Stimulated activated CD4-positive, alpha-beta T cell treated with anti-CD3 and anti-CD28 coated beads, Interleukin-1b, Interleukin-23, amount 100 ng/mL, for 4 hours (primary cell): Measurements from ENCODE around the gene SSBP3.
A peak's percentile ranks its signal among the peaks of the same experiment; 100 is the strongest.
"Not testable (repeated sequence)": the region's sequence is repeated elsewhere in the genome, so short reads cannot be mapped to it uniquely, and the experiment has no call there.

Experiments
- DNase-seq, 2 donors: peaks; one replicate each; pipeline ENCODE4 v3.0.0-alpha.2; 2020; ENCODE audit warnings: low read depth in 2 of 2

SSBP3 gene

DNA sequence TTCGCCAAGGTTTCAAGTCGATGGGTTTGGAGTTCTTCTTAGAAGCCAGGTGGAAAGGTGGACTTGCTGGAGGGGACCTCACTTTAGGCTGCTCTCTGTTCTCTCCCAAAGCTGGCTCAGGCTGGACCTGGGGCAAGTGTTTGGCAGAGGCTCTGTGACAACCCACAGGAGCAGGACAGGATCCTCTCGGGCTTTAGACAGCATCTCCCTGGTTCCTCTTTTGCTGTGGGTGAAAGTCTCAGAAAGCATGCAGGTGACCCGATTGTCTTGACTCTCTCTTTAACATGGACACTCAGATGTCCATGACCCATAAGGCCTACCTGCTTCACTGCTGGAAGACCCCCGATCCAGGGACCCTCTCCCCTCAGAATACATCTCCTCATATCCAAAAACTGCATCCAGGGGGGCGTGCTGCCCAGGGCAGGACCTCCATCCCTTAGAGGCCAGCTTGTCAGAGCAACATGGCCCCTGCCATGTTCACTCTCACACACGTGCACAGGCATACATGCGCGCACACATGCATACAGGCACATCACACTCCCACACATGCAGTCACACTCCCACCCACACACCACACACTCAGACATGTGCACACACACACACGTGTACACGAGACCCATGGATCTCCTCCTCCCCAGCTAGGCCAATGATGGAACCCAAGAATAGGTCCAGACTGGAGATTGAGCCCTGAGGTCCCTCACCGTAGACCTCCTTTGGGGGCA, 184.9 kb downstream of the SSBP3 start:
- no peak for DNase-seq

DNA sequence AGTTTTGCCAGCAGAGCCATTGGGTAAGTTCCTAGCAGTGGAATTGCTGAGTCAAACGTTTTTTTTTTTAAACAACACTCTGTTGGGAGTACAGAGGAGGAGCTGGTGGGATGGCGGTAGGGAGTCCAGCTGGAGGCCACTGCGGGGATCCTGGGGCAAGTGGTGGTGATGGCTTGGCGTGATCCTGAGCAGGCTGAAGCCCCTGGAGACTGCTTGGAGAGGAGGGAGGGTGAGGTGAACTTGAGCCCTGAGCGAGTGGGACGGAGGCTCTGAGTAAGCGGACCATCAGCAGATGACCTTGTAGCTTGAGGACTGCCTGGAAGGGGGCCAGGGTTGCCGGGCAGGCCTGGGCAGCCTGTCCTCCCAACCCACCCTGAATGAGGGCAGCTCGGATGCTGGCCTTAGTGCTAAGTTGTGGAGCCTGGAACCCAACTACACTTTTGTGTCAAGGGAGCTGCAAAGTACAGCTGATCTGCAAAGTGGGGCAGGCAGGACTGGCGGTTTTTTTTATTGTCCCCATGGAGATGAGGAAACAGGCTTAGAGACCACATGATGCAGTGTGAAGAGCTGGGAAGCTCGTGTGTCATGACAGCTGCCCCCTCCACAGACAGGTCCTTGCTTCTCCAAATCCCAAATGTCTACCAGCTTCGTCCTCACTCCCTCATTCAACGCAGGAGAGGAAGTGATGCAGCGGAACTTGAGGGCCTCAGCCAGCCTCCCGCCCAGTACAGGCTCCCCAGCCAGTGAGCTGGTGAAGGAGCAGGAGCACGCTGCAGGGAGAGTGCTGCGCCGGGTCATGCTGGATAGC, 186.0 kb downstream of the SSBP3 start:
- DNase-seq, result no peak

DNA sequence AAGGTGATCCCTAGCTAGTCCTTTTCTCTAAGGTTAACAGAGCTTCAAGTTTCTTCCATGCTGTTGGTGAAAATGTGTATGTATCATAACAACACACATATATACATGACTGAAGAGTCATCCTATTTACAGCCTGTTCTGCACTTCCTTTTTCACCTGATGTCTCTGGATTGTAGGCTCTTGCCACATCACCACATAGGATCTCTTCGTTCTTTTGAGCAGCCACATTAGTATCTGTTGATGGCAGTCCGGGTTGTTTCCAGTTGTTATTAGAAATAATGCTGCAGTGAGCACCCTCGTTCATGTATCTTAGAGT, 186.5 kb downstream of the SSBP3 start:
- DNase-seq, result no peak

DNA sequence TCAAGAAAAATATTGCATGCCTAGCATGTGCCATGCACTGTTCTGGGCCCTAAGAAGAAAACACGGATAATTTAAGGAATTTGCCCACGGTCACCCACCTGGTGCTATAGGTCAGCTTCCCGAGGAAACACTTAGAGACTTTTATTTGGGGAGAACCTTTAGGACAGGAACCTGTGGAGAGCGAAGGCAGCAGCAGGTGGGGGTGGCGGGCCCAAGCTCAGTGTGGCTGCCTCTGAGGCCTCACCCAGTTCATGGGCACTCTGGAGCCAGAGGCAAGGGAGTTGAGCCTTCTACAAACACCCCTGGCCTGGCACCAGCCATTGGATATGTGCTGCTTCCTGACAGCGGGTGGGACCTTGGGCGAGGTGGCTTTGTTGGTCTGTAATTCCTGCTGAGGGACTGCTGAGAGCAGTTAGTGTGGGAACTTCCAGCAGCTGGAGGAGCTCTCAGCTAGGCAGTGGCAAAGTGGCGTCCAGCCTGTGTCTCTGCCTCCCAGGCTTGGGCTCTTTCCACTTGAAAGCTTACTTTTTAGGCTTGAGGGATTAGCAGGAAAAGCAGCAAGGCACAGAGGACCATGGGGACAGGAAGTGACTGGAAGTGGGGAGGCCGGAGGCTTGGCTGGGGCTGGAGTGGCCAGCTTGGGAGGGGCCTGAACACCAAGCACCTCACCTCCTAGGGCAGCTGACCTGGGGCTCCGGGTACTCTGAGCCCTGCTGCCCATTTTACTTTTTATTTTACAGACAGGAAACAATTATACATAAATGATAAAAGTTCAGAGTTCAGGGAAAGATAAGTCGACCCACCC, 187.1 kb downstream of the SSBP3 start:
- no peak for DNase-seq

DNA sequence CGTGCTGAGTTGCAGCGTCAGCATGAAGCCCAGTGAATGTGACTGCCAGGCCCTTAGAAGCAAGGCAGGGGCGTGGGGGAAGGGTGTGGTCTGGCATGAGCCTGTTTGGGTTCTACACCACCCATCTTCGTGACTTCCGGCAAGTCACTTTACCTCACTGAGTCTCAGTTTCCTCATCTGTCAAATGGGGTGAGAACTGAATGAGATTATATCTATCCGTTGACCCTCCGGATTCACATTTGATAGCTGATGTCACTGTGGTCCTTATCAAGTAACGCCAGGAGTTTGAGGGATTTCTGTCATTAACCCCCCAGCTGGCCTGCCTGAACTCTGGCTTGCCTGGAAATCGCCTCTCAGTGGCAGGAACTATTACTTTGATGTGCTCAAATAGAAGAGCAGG, 190.7 kb downstream of the SSBP3 start:
- no peak for DNase-seq

DNA sequence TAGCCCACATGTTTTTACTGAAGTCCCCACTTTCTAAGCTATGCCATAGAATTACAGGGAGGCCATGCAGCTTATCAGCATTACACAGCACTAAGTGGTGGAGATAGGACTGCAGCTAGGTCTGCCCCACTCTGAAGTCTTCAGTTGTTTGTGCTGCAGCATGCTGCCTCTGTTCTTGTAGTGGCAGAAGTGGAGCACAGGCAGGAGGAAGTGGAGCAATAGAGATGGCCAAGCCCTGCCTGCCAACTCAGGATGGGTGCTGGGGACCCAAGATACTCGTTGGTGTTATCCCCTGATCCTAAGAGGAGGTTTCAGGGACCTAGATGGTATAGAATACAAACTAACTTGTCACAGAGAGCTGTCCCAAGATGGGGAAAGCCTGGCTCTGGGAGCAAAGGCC, 193.3 kb downstream of the SSBP3 start:
- no peak for DNase-seq

DNA sequence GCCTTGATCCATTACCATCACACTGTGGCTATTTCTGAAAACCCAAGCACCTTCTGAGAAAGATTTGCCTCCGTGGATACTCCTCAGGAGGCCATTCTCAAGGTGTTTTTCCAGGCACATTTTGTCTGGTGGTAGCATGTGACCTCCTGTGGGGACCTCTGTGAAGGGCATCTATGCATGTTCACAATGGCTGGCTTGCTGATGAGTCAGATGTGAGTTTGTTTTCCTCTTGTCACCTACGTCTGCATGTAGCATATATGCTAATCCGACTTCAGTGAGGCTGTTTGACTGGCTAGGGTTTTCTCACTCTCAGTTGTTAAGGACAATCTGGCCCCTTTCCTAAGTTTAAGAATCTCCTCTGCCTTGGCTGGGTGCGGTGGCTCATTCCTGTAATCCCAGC, 198.3 kb downstream of the SSBP3 start:
- not testable (repeated sequence) for DNase-seq

DNA sequence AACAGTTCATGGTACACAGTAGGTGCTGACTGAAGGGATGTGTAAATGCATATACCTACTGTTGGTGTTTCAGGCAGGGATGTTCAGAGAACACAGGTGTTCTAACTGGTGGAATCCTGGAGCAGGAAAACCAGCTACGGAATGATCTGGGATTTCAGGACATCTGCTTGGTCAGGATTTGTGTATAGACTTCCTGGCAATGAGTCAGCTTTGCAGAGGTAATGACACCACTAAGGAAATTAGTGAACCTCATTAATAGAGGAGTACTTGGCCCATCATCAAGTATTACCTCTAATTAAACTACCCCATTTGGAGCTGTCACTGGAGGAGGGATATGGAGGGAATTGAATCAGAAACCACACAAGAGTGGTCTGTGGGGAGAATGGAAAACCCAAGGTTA, 198.9 kb downstream of the SSBP3 start:
- DNase-seq, result no peak

DNA sequence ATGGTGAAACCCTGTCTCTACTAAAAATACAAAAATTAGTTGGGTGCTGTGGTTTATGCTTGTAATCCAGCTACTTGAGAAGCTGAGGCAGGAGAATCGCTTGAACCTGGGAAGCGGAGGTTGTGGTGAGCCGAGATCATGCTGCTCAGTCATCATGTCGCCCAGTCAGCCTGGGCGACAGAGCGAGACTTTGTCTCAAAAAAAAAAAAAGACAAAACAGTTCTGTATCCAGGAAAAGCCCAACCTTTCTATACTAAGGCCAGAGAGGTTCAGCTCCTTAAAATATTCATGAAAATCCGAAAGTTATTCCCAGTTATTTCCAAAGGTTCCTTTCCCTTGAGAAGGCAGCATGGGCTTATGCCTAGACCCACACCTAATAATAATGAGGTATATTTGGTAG, 202.0 kb downstream of the SSBP3 start:
- no peak for DNase-seq

DNA sequence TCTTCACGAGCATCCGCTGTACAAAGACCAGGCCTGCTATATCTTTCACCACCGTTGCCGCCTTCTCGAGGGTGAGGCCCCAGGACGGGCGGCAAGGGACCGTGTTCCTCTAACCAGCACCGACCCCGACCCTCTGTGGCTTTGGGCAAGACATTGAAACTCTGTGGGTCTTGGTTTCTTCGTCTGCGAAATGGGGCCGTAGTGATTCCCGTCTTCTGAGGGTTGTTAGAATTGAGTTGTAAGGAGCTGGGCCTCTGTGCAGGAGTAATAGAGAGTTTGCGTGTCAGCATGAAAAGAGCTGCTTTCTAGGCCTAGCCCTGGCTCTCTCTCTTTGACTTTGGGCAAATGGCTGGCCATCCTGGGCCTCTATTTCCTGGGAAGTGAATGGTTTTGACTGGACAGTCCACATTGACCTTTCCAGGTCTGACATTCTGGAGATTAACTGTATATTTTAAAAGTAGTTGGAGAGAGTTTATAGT, 205.6 kb downstream of the SSBP3 start:
- DNase-seq, result no peak

DNA sequence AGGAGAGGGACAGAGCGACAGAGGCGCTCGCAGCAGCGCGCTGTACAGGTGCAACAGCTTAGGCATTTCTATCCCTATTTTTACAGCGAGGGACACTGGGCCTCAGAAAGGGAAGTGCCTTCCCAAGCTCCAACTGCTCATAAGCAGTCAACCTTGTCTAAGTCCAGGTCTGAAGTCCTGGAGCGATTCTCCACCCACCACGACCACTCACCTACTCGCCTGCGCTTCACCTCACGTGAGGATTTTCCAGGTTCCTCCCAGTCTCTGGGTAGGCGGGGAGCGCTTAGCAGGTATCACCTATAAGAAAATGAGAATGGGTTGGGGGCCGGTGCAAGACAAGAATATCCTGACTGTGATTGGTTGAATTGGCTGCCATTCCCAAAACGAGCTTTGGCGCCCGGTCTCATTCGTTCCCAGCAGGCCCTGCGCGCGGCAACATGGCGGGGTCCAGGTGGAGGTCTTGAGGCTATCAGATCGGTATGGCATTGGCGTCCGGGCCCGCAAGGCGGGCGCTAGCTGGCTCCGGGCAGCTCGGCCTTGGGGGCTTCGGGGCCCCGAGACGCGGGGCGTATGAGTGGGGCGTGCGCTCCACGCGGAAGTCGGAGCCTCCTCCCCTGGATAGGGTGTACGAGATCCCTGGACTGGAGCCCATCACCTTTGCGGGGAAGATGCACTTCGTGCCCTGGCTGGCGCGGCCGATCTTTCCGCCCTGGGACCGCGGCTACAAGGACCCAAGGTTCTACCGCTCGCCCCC, 206.3 kb downstream of the SSBP3 start, which contains the start of the genes CYB5RL and MRPL37:
Gene CYB5RL (minus strand): TSS at position 266 of the 754 bp plus-strand sequence. CDS start 4,414 bp downstream, outside the sequence.
Gene MRPL37 (plus strand): TSS at position 403 of the 754 bp plus-strand sequence. CDS start 77 bp downstream, at position 480.
- peak; percentile 75 to 86 for DNase-seq

DNA sequence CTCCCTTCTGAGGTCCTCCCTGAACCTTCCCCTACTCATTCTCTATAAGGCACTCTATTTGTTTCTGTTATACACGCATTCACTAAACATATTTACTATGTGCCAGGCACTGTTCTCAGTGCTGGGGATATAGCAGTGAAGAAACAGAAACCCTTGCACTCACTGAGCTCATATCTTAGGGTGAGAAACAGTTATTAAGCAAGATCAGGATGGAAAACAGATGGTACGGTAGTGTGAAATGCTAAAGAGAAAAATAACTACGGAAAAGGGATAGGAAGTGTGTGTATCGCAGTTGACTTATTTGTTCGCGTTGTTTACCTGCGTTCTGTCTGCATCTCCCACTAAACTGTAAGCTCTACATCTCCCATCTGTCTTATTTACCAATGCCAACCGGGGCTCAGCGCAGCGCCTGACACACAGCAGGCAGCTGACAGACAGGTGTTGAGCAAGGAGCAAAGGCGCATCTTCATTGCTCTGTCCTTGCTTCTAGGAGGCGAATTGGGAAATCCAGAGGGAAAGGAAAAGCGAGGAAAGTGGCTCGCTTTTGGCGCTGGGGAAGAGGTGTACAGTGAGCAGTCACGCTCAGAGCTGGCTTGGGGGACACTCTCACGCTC, 206.9 kb downstream of the SSBP3 start:
- no peak for DNase-seq

DNA sequence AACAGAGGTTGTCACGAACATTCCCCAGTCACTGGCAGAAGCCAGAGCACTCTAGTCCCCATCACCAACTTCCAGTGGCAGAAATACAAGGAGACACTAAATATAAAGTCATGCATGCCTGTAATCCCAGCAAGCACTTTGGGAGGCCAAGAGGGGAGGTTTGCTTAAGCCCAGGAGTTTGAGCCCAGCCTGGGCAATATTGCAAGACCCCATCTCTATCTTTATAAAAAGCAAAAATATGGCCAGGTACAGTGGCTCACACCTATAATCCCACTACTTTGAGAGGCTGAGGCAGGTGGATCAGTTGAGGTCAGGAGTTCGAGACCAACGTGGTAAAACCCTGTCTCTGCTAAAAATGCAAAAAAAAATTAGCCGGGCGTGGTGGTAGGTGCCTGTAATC, 212.7 kb downstream of the SSBP3 start:
- no peak for DNase-seq

DNA sequence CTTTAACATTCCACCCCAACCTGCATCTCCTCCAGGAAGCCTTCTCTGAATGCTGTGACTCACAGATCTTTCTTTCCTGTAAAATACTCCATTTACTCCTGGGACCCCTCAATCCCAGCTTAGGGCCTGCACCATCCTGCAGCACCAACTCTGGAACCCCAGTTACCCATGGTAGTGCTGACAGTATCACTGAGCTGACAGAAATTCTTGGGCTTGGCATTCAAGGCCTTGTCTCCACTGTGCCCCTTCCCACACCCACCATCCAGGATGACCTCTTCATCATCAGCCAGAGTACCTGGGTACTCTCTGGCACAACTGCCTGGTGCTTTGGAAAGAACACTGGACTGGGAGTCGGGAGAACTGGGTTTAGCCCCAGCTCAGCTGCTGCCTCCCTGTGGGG, 214.7 kb downstream of the SSBP3 start:
- DNase-seq, result no peak

DNA sequence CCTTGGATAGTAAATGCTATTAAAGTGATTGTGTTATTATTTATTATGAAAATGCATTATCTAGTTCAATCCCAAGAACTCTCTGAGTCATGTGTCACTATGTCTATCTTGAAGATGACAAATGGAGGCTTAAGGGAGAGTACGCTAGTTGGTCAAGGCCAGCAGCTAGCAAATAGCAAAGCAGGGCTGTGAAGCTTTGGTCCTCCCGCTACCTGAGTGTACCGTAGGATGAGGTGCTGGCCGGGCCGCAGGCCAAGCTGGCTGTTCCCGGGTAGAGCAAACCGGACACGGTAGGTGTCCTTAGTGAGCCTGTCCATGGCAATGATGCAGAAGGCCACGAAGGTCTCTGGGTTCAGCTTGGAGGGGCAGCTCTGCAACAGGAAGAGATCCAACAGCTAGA, 215.7 kb downstream of the SSBP3 start:
- DNase-seq, result no peak

DNA sequence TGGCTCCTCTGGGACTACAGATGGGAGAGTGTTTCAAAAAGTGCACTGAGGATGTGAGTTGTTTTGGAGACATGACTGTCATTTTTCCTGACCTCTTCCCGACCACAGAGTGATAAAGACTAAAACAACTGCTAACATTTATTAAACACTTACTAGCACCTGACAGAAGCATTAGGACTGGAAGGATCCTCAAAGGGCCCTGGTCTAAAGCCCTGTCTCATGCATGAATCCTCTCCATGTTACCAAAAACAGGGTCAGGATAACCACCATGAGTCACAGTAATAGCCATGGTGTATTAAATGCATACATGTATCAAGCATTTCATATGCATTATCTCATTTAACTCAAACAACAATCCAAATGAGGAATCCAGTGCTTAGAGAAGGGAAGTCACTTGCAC, 217.9 kb downstream of the SSBP3 start:
- no peak for DNase-seq

DNA sequence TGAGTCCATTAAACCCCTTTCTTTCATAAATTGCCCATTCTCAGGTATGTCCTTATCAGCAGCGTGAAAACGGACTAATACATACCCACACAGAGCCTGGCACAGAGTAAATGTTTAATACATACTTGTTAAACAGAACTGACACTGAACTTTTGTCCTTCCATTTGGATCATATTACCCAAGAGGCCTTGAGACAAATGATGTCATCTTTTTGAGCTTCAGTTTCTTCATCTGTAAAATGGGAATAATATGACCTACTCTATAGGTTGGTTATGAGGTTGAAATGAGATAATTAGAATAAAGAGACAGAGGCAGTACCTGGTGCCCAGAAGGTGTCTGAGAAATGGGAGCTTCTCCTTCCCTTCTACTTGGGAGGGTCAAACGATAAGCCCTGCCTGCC, 220.1 kb downstream of the SSBP3 start:
- no peak for DNase-seq

DNA sequence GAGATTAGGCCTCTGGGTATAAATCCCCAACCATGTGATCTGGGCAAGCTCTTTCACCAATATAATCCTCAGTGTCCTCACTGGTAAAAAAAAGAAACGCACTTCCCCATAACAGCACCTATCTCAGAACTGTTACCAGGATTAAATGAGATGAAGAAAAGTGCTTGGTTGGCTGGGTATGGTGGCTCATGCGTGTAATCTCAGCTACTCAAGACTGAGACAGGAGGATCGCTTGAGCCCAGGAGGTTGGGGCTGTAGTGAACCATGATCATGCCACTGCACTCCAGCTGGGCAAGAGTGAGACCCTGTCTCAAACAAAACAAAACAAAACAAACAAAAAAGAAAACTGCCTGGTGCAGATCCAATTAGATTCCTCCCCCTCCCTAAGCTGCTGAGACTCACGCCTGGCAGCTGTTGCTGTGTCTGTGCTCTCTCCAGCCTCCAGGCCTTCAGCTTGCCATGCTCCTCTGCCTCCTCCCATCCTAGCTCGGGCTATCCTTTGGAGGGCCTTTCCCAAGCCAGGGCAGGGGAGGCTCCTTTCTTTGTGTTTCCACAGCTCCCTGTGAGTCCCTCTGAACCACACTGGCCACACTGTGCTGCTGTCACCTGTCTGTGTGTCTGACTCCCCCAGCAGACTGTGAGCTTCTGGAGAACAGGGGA, 225.4 kb downstream of the SSBP3 start:
- DNase-seq, result no peak

DNA sequence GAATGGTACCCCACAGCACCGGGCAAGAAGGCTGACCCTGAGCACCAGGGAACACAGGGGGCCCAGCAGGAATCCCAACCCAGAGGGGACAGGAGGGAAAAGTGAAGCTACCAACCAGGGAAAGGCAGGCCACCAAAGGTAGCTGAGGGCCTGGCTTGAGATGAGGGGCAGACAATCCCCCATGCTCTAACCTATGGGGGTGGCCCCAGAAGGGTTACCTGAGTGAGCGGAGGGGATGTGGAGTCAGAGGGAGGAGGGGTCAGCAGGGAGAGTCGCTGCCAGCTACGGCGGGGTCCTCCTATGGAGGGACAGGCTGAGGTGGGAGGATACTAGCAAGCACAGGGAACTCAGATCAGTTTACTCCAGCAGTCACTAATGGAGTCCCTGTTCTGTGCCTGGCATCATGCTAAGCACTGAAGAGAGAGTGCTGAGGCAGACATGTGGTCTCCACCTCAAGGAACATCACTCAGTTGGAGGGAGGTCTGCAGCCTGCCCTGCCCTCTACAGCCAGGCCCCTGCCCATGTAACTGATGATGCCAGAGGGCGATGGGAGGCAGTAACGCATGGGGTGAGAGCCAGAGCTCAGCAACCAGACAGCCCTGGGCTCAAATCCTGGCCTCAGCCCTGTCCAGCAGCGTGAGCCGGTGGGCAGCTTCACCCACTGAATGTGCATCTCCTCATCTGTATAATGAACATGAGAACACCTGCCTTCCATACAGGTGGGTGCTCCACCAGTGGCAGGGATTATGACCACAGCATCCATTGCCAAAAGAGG, 227.7 kb downstream of the SSBP3 start:
- no peak for DNase-seq

DNA sequence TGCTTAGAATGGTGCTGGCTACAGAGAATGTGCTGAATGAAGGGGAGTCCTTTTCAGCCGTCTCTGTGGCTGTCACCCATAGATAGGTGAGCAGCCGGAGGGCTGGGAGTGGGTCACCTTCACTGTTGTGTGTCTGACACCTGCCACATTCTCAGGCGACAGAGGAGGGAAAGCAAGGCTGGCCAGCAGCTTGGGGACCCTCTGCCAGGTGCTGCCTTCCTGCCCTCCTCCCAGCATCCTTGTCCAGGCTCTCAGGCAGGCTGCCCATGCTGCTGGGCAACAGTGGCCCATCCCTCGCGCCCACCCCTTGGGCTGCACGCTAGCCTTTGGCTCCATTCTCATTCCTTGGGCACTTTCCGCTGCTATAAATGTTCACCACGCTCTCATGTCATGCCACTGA, 228.5 kb downstream of the SSBP3 start:
- no peak for DNase-seq
